H1 (cell line): ENCODE results near the gene TMEM18. TPM values are rescaled to one million over a fixed set of nuclear protein-coding genes. Genes with fewer than 3 reads are reported as not detected.

ENCODE experiments used
- CTCF ChIA-PET: fragments of 300-600 bp; sonication (Branson Sonifier 250); formaldehyde crosslinking; loops from one replicate; lab custom pipeline; 2021; ENCODE audit not compliant: partially characterized antibody; lab: Charles Lee
- POLR2A ChIA-PET: fragments of 300-600 bp; sonication (Branson Sonifier 250); formaldehyde crosslinking; loops from one replicate; lab custom pipeline; 2021; ENCODE audit warnings: inconsistent platforms; ENCODE audit not compliant: partially characterized antibody; lab: Charles Lee
- DNase-seq, 2 experiments: peaks; one replicate each; pipeline versions ENCODE4 v3.0.0 to v3.0.0-alpha.2; 2010 to 2022; ENCODE audit warnings: low spot score in 2 of 2, low read depth in 1 of 2, mixed read lengths in 1 of 2
- FAIRE-seq: peaks from 2 replicates; lab custom pipeline; 2011; peaks lifted over from hg19 to GRCh38; lab: Jason Lieb, UNC
- H2AFZ ChIP-seq: 2 replicates; pipeline ENCODE4 v1.8.1; 2012; ENCODE audit warnings: low read length, inconsistent platforms
- H2AK5ac ChIP-seq: 2 replicates; pipeline ENCODE4 v1.6.1; 2013; ENCODE audit warnings: low read depth, low read length
- H2BK120ac ChIP-seq: replicated peaks from 2 replicates; pipeline ENCODE3; 2013; ENCODE audit warnings: low read depth, low read length, inconsistent platforms
- H2BK12ac ChIP-seq: 2 replicates; pipeline ENCODE4 v1.6.1; 2013; ENCODE audit warnings: low read depth, low read length
- H2BK15ac ChIP-seq: 2 replicates; pipeline ENCODE4 v1.6.1; 2013; ENCODE audit warnings: low read length
- H2BK20ac ChIP-seq: 2 replicates; pipeline ENCODE4 v1.6.1; 2013; ENCODE audit warnings: low read length
- H2BK5ac ChIP-seq: 2 replicates; pipeline ENCODE4 v1.6.1; 2013; ENCODE audit warnings: low read depth, low read length
- H3K14ac ChIP-seq: 2 replicates; pipeline ENCODE4 v1.6.1; 2013; ENCODE audit warnings: inconsistent platforms; ENCODE audit not compliant: insufficient read length
- H3K18ac ChIP-seq: 2 replicates; pipeline ENCODE4 v1.6.1; 2013; ENCODE audit warnings: low read length; ENCODE audit errors: extremely low read depth
- H3K23ac ChIP-seq: 2 replicates; pipeline ENCODE4 v1.6.1; 2013; ENCODE audit warnings: inconsistent platforms; ENCODE audit not compliant: insufficient read length
- H3K23me2 ChIP-seq: 2 replicates; pipeline ENCODE4 v1.6.1; 2013; ENCODE audit warnings: low read depth, low read length
- H3K27ac ChIP-seq: 2 replicates; pipeline ENCODE4 v1.6.1; 2011; ENCODE audit warnings: low read depth, low read length, inconsistent platforms
- H3K27me3 ChIP-seq, 4 experiments: replicated peaks in 1 of 4; 1 replicate in 1 of 4; 2 replicates in 3 of 4; pipeline versions ENCODE4 v1.6.1 to v1.8.1; 2011 to 2013; ENCODE audit warnings: low read length in 3 of 4, mild to moderate bottlenecking in 3 of 4, inconsistent platforms in 2 of 4, mixed read lengths in 2 of 4, moderate library complexity in 1 of 4; ENCODE audit not compliant: control insufficient read depth in 3 of 4, insufficient read depth in 3 of 4; ENCODE audit errors: extremely low read depth in 1 of 4
- H3K36me3 ChIP-seq, 4 experiments: 2 replicates each; pipeline versions ENCODE4 v1.6.1 to v1.8.1; 2011 to 2013; ENCODE audit warnings: mild to moderate bottlenecking in 4 of 4, low read length in 3 of 4, moderate library complexity in 2 of 4, control low read depth in 1 of 4, inconsistent platforms in 1 of 4; ENCODE audit not compliant: insufficient read depth in 4 of 4, control insufficient read depth in 2 of 4
- H3K4ac ChIP-seq: replicated peaks from 2 replicates; pipeline ENCODE3; 2013; ENCODE audit warnings: low read length, low read depth, mixed read lengths, inconsistent platforms; ENCODE audit not compliant: insufficient read length
- H3K4me1 ChIP-seq, 4 experiments: replicated peaks in 1 of 4; 1 replicate in 1 of 4; 2 replicates in 3 of 4; pipeline versions ENCODE4 v1.6.1 to v1.8.1; 2011 to 2013; ENCODE audit warnings: low read length in 3 of 4, inconsistent platforms in 2 of 4, mixed read lengths in 1 of 4; ENCODE audit not compliant: insufficient read depth in 4 of 4, control insufficient read depth in 3 of 4
- H3K4me2 ChIP-seq, 2 experiments: 2 replicates each; pipeline versions ENCODE4 v1.6.1 to v1.8.1; 2011 to 2013; ENCODE audit warnings: low read depth in 2 of 2, low read length in 2 of 2, control low read depth in 1 of 2, inconsistent platforms in 1 of 2, mild to moderate bottlenecking in 1 of 2; ENCODE audit not compliant: insufficient read depth in 1 of 2
- H3K4me3 ChIP-seq, 4 experiments: fragments of 200-600, 300-600 bp in 1 of 4; sonication (generic), shearing (Covaris generic), sonication (Bioruptor Twin) in 1 of 4; 2 replicates each; pipeline versions ENCODE4 v1.5.1 to v1.8.1; 2011 to 2016; ENCODE audit warnings: low read length in 4 of 4, low read depth in 3 of 4, control low read depth in 2 of 4, inconsistent platforms in 2 of 4, mild to moderate bottlenecking in 2 of 4, mixed read lengths in 1 of 4, moderate library complexity in 1 of 4; ENCODE audit not compliant: insufficient read depth in 2 of 4; ENCODE audit errors: extremely low read depth in 1 of 4
- H3K56ac ChIP-seq: replicated peaks from 2 replicates; pipeline ENCODE3; 2013; ENCODE audit warnings: low read depth, mild to moderate bottlenecking, mixed read lengths, low read length, inconsistent platforms; ENCODE audit not compliant: insufficient read length
- H3K79me1 ChIP-seq: 2 replicates; pipeline ENCODE4 v1.6.1; 2013; ENCODE audit warnings: low read depth, low read length, control low read depth
- H3K79me2 ChIP-seq, 2 experiments: 2 replicates each; pipeline versions ENCODE4 v1.6.1 to v1.8.1; 2012 to 2013; ENCODE audit warnings: low read length in 2 of 2, mild to moderate bottlenecking in 2 of 2, inconsistent platforms in 1 of 2; ENCODE audit not compliant: insufficient read depth in 2 of 2, control insufficient read depth in 1 of 2
- H3K9ac ChIP-seq, 4 experiments: replicated peaks in 1 of 4; 1 replicate in 1 of 4; 2 replicates in 3 of 4; pipeline versions ENCODE4 v1.6.1 to v1.8.1; 2011 to 2013; ENCODE audit warnings: low read depth in 3 of 4, low read length in 3 of 4, control low read depth in 2 of 4, mild to moderate bottlenecking in 2 of 4, moderate library complexity in 2 of 4, inconsistent platforms in 1 of 4; ENCODE audit errors: extremely low read depth in 1 of 4
- H3K9me3 ChIP-seq, 2 experiments: 2 replicates each; pipeline versions ENCODE4 v1.6.1 to v1.8.1; 2012 to 2013; ENCODE audit warnings: mild to moderate bottlenecking in 2 of 2, moderate library complexity in 2 of 2, control low read depth in 1 of 2, inconsistent platforms in 1 of 2, low read depth in 1 of 2, low read length in 1 of 2, mixed read lengths in 1 of 2; ENCODE audit not compliant: insufficient read depth in 2 of 2
- H4K20me1 ChIP-seq, 2 experiments: replicated peaks in 1 of 2; 2 replicates each; pipeline versions ENCODE3 to v1.8.1; 2011 to 2013; ENCODE audit warnings: inconsistent platforms in 2 of 2, low read length in 2 of 2, mild to moderate bottlenecking in 1 of 2; ENCODE audit not compliant: insufficient read depth in 2 of 2, control insufficient read depth in 1 of 2
- H4K5ac ChIP-seq: 2 replicates; pipeline ENCODE4 v1.6.1; 2013; ENCODE audit warnings: low read length, low read depth, mixed read lengths, inconsistent platforms; ENCODE audit not compliant: insufficient read length
- H4K8ac ChIP-seq: 2 replicates; pipeline ENCODE4 v1.8.0; 2013; ENCODE audit warnings: mild to moderate bottlenecking, moderate library complexity, low read length, inconsistent platforms; ENCODE audit not compliant: insufficient read depth; ENCODE audit errors: extremely low read depth
- H4K91ac ChIP-seq: replicated peaks from 2 replicates; pipeline ENCODE3; 2013; ENCODE audit warnings: low read length, mixed read lengths, inconsistent platforms; ENCODE audit not compliant: insufficient read length
- BACH1 ChIP-seq: IDR thresholded peaks from 2 replicates; pipeline ENCODE4 v1.6.1; 2012; ENCODE audit warnings: low read length, improper control_type of control experiment
- POLR2AphosphoS5 ChIP-seq: IDR thresholded peaks from 2 replicates; pipeline ENCODE4 v1.6.1; 2011; ENCODE audit warnings: low read depth, low read length
- WGBS, 2 experiments: shearing (Covaris generic) in 1 of 2; methylation state at CpG; one replicate each; pipeline versions ENCODE4 v1.1.6 to v1.1.7; 2013 to 2015; ENCODE audit warnings: low lambda C conversion rate in 2 of 2, mixed read lengths in 2 of 2, inconsistent platforms in 1 of 2, low coverage in 1 of 2, missing lambda C conversion rate in 1 of 2; ENCODE audit not compliant: insufficient replicate concordance in 2 of 2, insufficient coverage in 1 of 2, insufficient read length in 1 of 2; ENCODE audit errors: extremely low coverage in 1 of 2, missing lambda C conversion rate in 1 of 2; 5-methylcytosine and 5-hydroxymethylcytosine counted together
- polyA plus RNA-seq, 7 experiments: library from polyadenylated mRNA; depleted of rRNA in 3 of 7; stranded (reverse) in 5 of 7; unstranded in 2 of 7; fragments of >200 nt in 5 of 7; fragments of 200-250 nt in 2 of 7; gene quantifications; 1 replicate in 5 of 7; 2 replicates in 1 of 7; 4 replicates in 1 of 7; pipeline versions ENCODE4 v1.2.1 to v1.2.3, GENCODE V29; 2011 to 2013; ENCODE audit warnings: missing spikeins in 2 of 7, mixed read lengths in 2 of 7
- total RNA-seq: library from RNA; stranded (reverse); fragmentation: NEBNext Ultra II Directional; extraction: Animal tissue kit (Norgen Biotek cat#: 25700); gene quantifications from 2 replicates; pipeline ENCODE4 v1.2.1, GENCODE V29; 2021

The TMEM18 gene
- total and polyA plus RNA-seq, 2 of the 8 experiments (the other 6 are each of a cell fraction or from before 2014, with no cell fraction given) = 22.4 to 27.1 TPM

DNA sequence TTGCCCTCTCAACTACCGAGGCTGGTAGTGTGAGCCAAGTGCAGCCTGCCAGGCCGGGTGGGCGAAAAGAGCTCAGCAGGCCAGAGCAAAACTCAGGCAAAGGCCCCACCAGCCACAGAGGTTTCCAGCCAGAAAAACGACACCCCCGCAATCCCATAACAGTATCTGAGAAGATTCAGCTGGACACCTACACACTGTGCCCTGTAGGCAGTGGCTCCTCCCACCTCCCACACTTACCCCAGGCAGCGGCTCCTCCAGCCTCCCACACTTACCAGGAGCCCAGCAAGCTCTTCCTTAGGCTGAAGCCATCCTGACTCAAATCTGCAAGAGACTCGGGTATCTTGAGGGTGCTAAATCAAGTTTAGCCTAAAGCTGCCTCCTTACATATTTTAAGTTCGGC lies 15.6 kb upstream of the TMEM18 start:
- H2BK5ac ChIP-seq = no peak overlapping the region
- no peak overlapping the region for H2BK120ac ChIP-seq
- H2BK15ac ChIP-seq = no peak overlapping the region
- no peak overlapping the region for H3K9ac ChIP-seq
- no peaks in the 10 kb centered on the region; a peak in 1 of 7 replicates for H3K27me3 ChIP-seq
- H2BK20ac ChIP-seq = no peak overlapping the region
- ChIA-PET POLR2A (interaction anchor here (1.7 kb wide), 1 partner anchor 13 kb away, joined by 5 read pairs; no protein-coding TSS in a partner anchor), CTCF (interaction anchor here (1.6 kb wide), 1 partner anchor 27 kb away, joined by 3 read pairs; no protein-coding TSS in a partner anchor)
- no peaks in the 10 kb centered on the region for H3K23me2 ChIP-seq
- H3K27ac ChIP-seq = no peak overlapping the region
- no peak overlapping the region for H3K4me2 ChIP-seq
- no peak overlapping the region for H3K18ac ChIP-seq
- no peak overlapping the region for H2AFZ ChIP-seq
- no peak overlapping the region for H3K56ac ChIP-seq
- TF ChIP-seq POLR2AphosphoS5 (no peak), BACH1 (no peak)
- H4K5ac ChIP-seq = no peak overlapping the region
- H4K8ac ChIP-seq = no peak overlapping the region
- no peak overlapping the region for H2BK12ac ChIP-seq
- no peak for FAIRE-seq
- H3K36me3 ChIP-seq = no peaks in the 10 kb centered on the region
- WGBS, 2 experiments = 92% methylated on average over 8 of the region's 8 CpGs; no CpG with 5 or more reads in 1 of the 2 experiments
- H3K9me3 ChIP-seq = no peaks in the 10 kb centered on the region
- H3K4ac ChIP-seq = no peak overlapping the region
- H3K4me1 ChIP-seq = 0 out of 7 replicates have a peak, but pooled peaks cover 0 to 2% (median 0%) of the 10 kb centered on the region in 4 experiments
- H3K23ac ChIP-seq = no peak overlapping the region
- DNase-seq = no peak
- H3K4me3 ChIP-seq = no peak overlapping the region
- H3K79me2 ChIP-seq = no peaks in the 10 kb centered on the region
- H3K14ac ChIP-seq = no peak overlapping the region
- H4K91ac ChIP-seq = no peak overlapping the region
- no peaks in the 10 kb centered on the region for H4K20me1 ChIP-seq
- no peaks in the 10 kb centered on the region for H3K79me1 ChIP-seq
- H2AK5ac ChIP-seq = no peak overlapping the region
